ENCODE measurements around the gene KRT13. TPM values are rescaled to one million over a fixed set of nuclear protein-coding genes. Genes with fewer than 3 reads are reported as not detected.
A peak's percentile ranks its signal among the peaks of the same experiment; 100 is the strongest.

Gene KRT13
- total and polyA plus RNA-seq, 9 of the 15 experiments (the other 6 are each of a cell fraction or from before 2014, with no cell fraction given) = 0.11 to 1.1 (median 0.24) TPM; not detected in 3

GRCh38 chr17:41532947-41533570, 27.6 kb upstream of the KRT13 start:
- BruUV-seq (replicated peaks) = no TSS peak
- no peak overlapping the region for H3K4me3 ChIP-seq
- DNase-seq (ENCODE audit: extremely low read depth in 1 of 4, low spot score in 3 of 4) = no peak
- H3K36me3 ChIP-seq (ENCODE audit: control insufficient read depth, insufficient read depth, low read length) = no peaks in the 10 kb centered on the region
- 64% methylated on average over 4 of the region's 9 CpGs for WGBS (ENCODE audit: insufficient coverage, low coverage, missing lambda C conversion rate)
- POLR2A ChIA-PET = interaction anchor here (0.6 to 1.6 kb wide), 4 partner anchors 10 to 498 kb away, joined by 3 to 8 read pairs (median 6); partner anchors contain the start of gene KRTAP1-3
- no peak for FAIRE-seq
- intact Hi-C loops (cut with micrococcal nuclease) (no loop called here), in situ Hi-C loops (cut with MboI) (no loop called here)
- 0 out of 2 replicates have a peak overlapping the region, but pooled peaks have one; percentile 5 for H2AFZ ChIP-seq (ENCODE audit: low read depth, low read length)
- ATAC-seq = no peak
- CTCF ChIA-PET (ENCODE audit: low intra/inter-chr PET ratio) = no interaction called here
- TF ChIP-seq, protein P1, sequence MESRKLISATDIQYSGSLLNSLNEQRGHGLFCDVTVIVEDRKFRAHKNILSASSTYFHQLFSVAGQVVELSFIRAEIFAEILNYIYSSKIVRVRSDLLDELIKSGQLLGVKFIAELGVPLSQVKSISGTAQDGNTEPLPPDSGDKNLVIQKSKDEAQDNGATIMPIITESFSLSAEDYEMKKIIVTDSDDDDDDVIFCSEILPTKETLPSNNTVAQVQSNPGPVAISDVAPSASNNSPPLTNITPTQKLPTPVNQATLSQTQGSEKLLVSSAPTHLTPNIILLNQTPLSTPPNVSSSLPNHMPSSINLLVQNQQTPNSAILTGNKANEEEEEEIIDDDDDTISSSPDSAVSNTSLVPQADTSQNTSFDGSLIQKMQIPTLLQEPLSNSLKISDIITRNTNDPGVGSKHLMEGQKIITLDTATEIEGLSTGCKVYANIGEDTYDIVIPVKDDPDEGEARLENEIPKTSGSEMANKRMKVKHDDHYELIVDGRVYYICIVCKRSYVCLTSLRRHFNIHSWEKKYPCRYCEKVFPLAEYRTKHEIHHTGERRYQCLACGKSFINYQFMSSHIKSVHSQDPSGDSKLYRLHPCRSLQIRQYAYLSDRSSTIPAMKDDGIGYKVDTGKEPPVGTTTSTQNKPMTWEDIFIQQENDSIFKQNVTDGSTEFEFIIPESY (CRISPR knock-in tag; IDR thresholded peaks at IDR 0.05) = no peak
- peak; percentile 62; the same call in 1 of the 2 replicates for TF ChIP-seq CEBPB (tag; IDR thresholded peaks at IDR 0.05)
- TF ChIP-seq ATF3 (IDR thresholded peaks at IDR 0.05) = peak; percentile 51; the same call in 1 of the 2 replicates
- TF ChIP-seq ATF3 (CRISPR knock-in tag; conservative IDR thresholded peaks at IDR 0.05) = no peak
- TF ChIP-seq ERF (CRISPR knock-in tag; IDR thresholded peaks at IDR 0.05) = no peak
- no peak for TF ChIP-seq MBD2 (IDR thresholded peaks at IDR 0.05; ENCODE audit: borderline replicate concordance, low read depth)
- TF ChIP-seq ZBTB5 (IDR thresholded peaks at IDR 0.05) = no peak
- H4K20me1 ChIP-seq (replicated peaks; ENCODE audit: control insufficient read depth, insufficient read depth, low read length) = no peaks in the 10 kb centered on the region
- H3K4me1 ChIP-seq (replicated peaks in 1 of 2; ENCODE audit: control insufficient read depth in 2 of 2, insufficient read depth in 2 of 2, low read length in 2 of 2) = peaks cover 39 to 44% of the 10 kb centered on the region in 2 experiments
- no peak overlapping the region for H3K27ac ChIP-seq (ENCODE audit: extremely low read depth, low read depth, low read length)
- no peaks in the 10 kb centered on the region for H3K9me1 ChIP-seq (ENCODE audit: control insufficient read depth, insufficient read depth, low read length)
- no peaks in the 10 kb centered on the region for H3K27me3 ChIP-seq (ENCODE audit: control insufficient read depth in 2 of 2, insufficient read depth in 2 of 2, low read length in 2 of 2)
- no peaks in the 10 kb centered on the region for H3K9me3 ChIP-seq (replicated peaks; ENCODE audit: control insufficient read depth, insufficient read depth, low read depth, low read length)
- peaks cover 9% of the 10 kb centered on the region; the same call in 2 of the 3 replicates for H3K79me2 ChIP-seq (ENCODE audit: control insufficient read depth, insufficient read depth, low read length)
- no peak overlapping the region for H3K9ac ChIP-seq (ENCODE audit: insufficient read depth in 1 of 2, low read depth in 2 of 2, low read length in 2 of 2)
- no peak overlapping the region for H3K4me2 ChIP-seq (ENCODE audit: insufficient read depth, low read length)
